Islet of Langerhans (tissue), 1 donor: ENCODE measurements around the gene IMMP1L.
"Not testable (repeated sequence)": the region's sequence is repeated elsewhere in the genome, so short reads cannot be mapped to it uniquely, and the experiment has no call there.

ENCODE experiments used
- FAIRE-seq: peaks from one replicate; lab custom pipeline; 2011; peaks lifted over from hg19 to GRCh38; lab: Jason Lieb, UNC

Gene IMMP1L, protein sequence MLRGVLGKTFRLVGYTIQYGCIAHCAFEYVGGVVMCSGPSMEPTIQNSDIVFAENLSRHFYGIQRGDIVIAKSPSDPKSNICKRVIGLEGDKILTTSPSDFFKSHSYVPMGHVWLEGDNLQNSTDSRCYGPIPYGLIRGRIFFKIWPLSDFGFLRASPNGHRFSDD

DNA sequence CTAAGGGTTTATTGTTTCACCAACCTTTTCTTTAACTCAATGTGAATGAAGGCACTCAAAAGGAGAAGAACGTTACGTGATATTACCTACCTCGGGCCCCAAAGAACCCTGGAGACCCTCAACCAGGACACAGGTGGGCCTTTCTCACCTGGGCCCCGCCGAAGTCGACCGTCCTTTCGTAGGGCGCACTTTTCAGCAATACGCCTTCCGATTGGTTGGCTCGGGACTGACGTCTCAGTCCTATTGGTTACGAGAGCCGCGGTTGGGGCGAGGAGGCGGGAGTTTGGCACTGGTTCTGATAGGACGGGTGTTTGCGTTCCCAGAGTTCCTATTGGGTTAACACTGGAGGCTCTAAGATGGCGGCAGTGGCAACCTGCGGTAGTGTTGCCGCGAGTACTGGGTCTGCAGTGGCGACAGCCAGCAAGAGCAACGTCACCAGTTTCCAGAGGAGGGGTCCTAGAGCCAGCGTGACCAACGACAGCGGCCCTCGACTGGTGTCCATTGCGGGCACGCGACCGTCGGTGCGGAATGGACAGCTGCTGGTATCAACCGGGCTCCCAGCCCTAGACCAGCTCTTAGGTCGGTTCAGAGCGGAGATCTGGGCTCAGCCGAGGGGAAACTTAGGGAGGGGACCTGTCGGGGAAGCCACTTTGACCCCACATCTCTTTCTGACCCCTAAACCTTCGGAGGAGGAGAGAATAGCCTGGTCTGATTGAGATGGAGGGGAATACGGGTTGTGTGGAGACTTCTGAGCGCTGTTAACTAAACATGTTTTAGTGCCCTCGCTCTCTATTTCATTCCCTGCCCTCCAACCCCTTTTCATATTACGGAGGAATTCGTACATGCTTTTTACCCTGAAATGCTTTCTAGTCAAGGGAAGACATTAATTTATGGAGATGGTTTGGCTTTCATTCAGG is at the start of gene IMMP1L, which contains the start of gene ELP4:
IMMP1L (minus strand) TSS at position 194 of the 917 bp plus-strand sequence. CDS start 46,346 bp downstream, outside the sequence.
ELP4 (plus strand) TSS at position 339 of the 917 bp plus-strand sequence; CDS start at position 357, 18 bp downstream.
- FAIRE-seq: no peak

- no peak for FAIRE-seq
Measured at GRCh38 chr11:31558001-31558400, 48.6 kb upstream of the IMMP1L start.

- peak; percentile 5 for FAIRE-seq
Measured at GRCh38 chr11:31555938-31556337, 46.5 kb upstream of the IMMP1L start.

- FAIRE-seq: no peak
Measured at GRCh38 chr11:31542862-31543261, 33.4 kb upstream of the IMMP1L start.

DNA sequence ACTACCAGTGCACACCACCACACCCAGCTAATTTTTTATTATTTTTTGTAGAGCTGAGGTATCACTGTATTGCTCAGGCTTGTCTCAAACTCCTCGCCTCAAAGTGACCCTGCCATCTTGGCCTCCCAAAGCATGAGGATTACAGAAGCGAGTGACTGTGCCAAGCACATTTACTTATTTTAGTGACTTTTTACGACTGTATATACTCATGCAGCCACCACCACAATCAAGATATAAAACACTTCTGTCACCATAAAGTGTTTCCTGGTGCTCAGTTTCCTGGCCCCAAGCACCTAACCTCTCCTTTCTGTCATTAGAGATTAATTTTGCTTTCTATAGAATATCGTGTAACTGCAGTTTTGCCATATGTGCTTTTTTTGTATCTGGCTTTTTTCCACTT is 26.1 kb upstream of the IMMP1L start:
- no peak for FAIRE-seq

DNA sequence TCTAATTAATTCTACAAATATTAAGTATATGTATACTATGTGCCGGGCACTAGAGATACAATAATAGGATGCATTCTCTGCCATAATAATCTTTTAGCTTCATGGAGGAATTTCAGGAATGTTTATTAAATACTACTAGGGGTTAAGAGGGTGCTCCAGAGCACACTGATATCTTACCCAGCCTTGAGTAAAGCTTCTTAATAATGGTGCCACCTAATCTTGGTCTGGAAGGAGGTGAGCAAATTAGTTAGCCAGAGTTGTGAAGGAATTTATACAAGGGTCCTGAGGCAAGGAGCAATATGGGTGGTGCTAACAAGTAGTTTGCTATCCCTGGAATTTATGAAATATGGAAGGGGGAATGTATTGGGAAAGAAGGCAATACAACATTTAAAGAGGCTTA is 21.9 kb upstream of the IMMP1L start:
- no peak for FAIRE-seq

GRCh38 chr11:31529701-31530100 is 20.3 kb upstream of the IMMP1L start:
- no peak for FAIRE-seq

- FAIRE-seq: no peak
Measured at GRCh38 chr11:31529189-31529588, 19.8 kb upstream of the IMMP1L start.

- FAIRE-seq: peak; percentile 68
Measured at GRCh38 chr11:31521497-31522150, 12.2 kb upstream of the IMMP1L start.

- FAIRE-seq: peak; percentile 65
Measured at GRCh38 chr11:31512117-31512516, 2.7 kb upstream of the IMMP1L start.

GRCh38 chr11:31509051-31509428 is 382 bp downstream of the IMMP1L start:
- FAIRE-seq: no peak

GRCh38 chr11:31500560-31500959 is 8.9 kb downstream of the IMMP1L start:
- no peak for FAIRE-seq

GRCh38 chr11:31499576-31500178 is 9.7 kb downstream of the IMMP1L start:
- peak; percentile 72 for FAIRE-seq

GRCh38 chr11:31493762-31494161 is 15.7 kb downstream of the IMMP1L start:
- FAIRE-seq: not testable (repeated sequence)

DNA sequence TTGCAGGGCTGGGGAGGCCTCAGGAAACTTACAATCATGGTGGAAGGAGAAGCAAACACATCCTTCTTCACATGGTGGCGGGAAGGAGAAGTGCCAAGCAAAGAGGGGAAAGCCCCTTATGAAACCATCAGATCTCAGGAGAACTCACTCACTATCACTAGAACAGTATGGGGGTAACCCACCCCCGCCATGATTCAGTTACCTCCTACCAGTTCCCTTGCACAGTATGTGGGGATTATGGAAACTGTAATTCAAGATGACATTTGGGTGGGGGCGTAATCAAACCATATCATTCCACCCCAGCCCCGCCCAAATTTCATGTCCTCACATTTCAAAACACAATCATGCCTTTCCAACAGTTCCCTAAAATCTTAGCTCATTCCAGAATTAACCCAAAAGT is 16.2 kb downstream of the IMMP1L start:
- no peak for FAIRE-seq

- no peak for FAIRE-seq
Measured at GRCh38 chr11:31492320-31492913, 17.0 kb downstream of the IMMP1L start.

DNA sequence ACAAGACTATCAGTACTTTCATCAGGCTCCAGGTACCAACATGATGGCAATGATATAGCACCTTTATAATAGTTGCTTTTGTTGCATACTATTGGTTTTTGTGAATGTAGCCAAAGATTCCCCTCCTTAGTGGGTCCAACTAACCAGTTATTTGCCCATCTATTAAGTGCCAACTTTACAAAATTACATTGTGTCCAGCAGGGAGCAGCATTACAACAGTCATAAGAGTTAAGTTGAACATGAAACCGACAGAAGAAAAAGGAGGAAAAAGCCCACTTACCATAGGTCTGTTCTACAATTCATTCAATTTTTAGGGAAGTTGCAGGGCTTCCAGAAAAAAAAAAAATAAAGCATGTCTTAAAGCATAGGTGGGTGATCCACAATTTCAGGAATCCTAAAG is 21.6 kb downstream of the IMMP1L start:
- peak; percentile 90 for FAIRE-seq

DNA sequence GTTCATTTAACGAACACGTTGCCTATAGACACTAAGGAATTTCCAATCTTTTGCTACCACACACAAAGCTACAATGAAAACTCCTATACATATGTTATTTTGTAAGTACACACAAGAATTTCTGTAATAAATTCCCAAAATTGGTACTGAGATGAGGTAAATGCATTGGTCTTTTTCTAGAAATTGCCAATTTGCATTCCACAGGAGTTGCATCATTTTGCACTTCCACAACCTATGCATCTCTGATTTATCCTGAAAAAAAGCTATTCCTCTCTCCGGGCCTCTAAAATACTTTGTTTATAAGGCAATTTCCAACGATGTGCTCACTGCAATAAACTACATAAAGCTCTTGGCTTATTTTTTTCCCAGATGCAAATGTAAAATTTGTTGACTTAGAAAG is 24.9 kb downstream of the IMMP1L start:
- FAIRE-seq: no peak

- no peak for FAIRE-seq
Measured at GRCh38 chr11:31480930-31481329, 28.5 kb downstream of the IMMP1L start.

DNA sequence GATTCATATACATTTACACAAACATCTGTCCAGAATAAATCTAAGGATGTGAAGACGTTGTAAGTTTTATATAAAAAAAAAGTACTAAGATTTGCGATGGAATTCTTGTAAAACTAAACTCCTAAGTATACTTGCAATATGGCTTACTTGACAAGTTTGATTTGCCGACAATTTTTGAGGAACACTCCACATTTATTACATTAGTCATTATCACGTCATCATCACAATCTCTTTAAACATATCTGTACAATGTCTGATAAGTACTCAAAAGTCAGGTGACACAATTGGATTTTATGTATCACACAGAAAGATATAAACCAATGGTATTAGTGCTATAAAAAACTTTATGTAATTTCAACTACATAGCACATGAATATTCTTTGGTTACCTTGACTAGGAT is 30.4 kb downstream of the IMMP1L start:
- FAIRE-seq: no peak

- FAIRE-seq: peak; percentile 30
Measured at GRCh38 chr11:31478223-31478590, 31.2 kb downstream of the IMMP1L start.

GRCh38 chr11:31477528-31478222 is 31.7 kb downstream of the IMMP1L start:
- FAIRE-seq: no peak
